AG09309 (cell line): ENCODE measurements around the gene PTGIS.

ENCODE experiments used
- DNase-seq: peaks from one replicate; pipeline ENCODE4 v3.0.0-alpha.2; 2010; ENCODE audit warnings: low read depth
- H3K4me3 ChIP-seq: 2 replicates; pipeline ENCODE4 v1.5.1; 2011; ENCODE audit warnings: mild to moderate bottlenecking, low read depth, low read length, moderate library complexity; ENCODE audit not compliant: control insufficient read depth
- CTCF ChIP-seq: IDR thresholded peaks from 2 replicates; pipeline ENCODE4 v1.5.1; 2011; ENCODE audit warnings: mild to moderate bottlenecking, low read depth, low read length, inconsistent platforms; ENCODE audit not compliant: insufficient read depth, control insufficient read depth; ENCODE audit errors: missing control alignments

Gene PTGIS

GRCh38 chr20:49471397-49471796, 96.5 kb downstream of the PTGIS start:
- H3K4me3 ChIP-seq, result no peak overlapping the region
- DNase-seq, result no peak
- TF ChIP-seq CTCF, result no peak

GRCh38 chr20:49470922-49471321, 97.0 kb downstream of the PTGIS start:
- no peak overlapping the region for H3K4me3 ChIP-seq
- no peak for TF ChIP-seq CTCF
- DNase-seq, result no peak

GRCh38 chr20:49469060-49469459, 98.9 kb downstream of the PTGIS start:
- no peak for TF ChIP-seq CTCF
- no peak for DNase-seq
- no peak overlapping the region for H3K4me3 ChIP-seq

- no peak for DNase-seq
- no peak overlapping the region for H3K4me3 ChIP-seq
- TF ChIP-seq CTCF, result no peak
Measured at GRCh38 chr20:49468412-49468811, 99.5 kb downstream of the PTGIS start.

- DNase-seq, result no peak
- no peak for TF ChIP-seq CTCF
- no peak overlapping the region for H3K4me3 ChIP-seq
Measured at GRCh38 chr20:49466114-49466912, 101.6 kb downstream of the PTGIS start.

GRCh38 chr20:49464556-49464955, 103.4 kb downstream of the PTGIS start:
- TF ChIP-seq CTCF, result no peak
- H3K4me3 ChIP-seq, result no peak overlapping the region
- DNase-seq, result no peak
